ENCODE measurements around the gene CASP9.

CASP9 gene

GRCh38 chr1:15445390-15446122 lies 78.5 kb downstream of the CASP9 start:
- no peak for DNase-seq (ENCODE audit: low spot score)

DNA sequence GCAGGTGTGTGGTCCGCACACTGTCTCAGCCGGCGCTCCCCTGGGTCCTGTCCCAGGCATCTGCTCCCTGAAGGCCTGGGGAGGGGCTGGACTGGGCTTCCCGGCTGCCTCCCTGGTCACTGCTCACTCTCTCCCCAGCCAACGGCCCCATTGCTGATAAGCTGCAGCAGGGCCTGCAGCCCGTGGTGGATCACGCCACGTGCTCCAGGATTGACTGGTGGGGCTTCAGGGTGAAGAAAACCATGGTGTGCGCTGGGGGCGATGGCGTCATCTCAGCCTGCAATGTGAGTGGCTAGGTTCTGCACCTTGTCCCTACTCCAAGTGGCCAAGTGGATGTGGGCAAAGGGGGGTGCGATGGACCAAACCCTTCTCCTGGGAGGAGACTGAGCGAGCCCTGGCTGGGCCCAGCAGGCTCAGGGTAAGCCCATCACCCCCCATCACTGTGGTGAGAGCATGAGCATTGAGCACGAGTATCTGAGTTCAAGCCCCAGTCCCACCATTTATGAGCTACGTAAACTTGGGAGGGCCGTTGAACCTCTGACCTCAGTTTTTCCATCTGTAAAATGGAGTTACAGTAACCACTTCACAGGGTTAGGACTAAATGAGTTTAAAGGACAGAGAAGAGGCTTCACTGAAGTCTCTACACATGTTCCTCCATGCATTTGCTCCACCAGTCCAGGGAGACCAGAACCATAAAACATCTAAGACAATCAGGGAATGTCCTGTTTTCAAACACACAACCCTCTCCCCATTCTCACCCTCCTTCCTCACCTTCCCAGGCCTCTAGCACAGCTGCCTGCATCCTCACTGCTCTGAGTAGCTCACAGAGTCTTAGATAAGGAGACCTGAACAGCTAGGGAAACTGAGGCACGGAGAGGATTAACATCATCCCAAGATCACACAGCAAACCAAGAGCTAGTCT lies 79.3 kb downstream of the CASP9 start:
- no peak for DNase-seq (ENCODE audit: low spot score)

DNA sequence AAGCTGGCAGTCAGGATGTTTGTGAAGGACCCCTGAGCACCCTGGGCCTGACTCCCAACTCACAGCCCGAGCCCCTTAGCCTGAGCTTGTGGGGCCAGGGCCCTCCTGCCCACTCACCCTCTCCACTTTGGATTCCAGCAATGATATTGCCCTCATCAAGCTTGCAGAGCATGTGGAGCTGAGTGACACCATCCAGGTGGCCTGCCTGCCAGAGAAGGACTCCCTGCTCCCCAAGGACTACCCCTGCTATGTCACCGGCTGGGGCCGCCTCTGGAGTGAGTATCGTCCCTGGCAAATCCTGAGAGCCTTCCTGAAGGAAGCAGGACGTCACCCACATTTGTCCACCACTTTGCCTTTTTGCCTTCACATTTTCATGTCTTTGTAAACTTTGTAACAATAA lies 80.7 kb downstream of the CASP9 start:
- no peak for DNase-seq (ENCODE audit: low spot score)

- no peak for DNase-seq (ENCODE audit: low spot score)
Measured at GRCh38 chr1:15442759-15443158, 81.3 kb downstream of the CASP9 start.

- no peak for DNase-seq (ENCODE audit: low spot score)
Measured at GRCh38 chr1:15442119-15442518, 81.9 kb downstream of the CASP9 start.
